Smooth muscle cell (in vitro differentiated cells): ENCODE data around the gene PRRT4. TPM values are rescaled to one million over a fixed set of nuclear protein-coding genes. Genes with fewer than 3 reads are reported as not detected.
A peak's percentile ranks its signal among the peaks of the same experiment; 100 is the strongest.

Experiments used
- DNase-seq: peaks from one replicate; lab custom pipeline; 2025; ENCODE audit not compliant: unreplicated experiment; lab: John Stamatoyannopoulos, UW
- H2AFZ ChIP-seq: fragments of 200-600 bp; sonication (generic); 2 replicates; pipeline ENCODE4 v1.6.0; 2016; ENCODE audit warnings: antibody characterized with exemption, low read depth, mild to moderate bottlenecking
- H3F3A ChIP-seq: fragments of 200-600 bp; sonication (generic); 2 replicates; pipeline ENCODE4 v1.6.0; 2017; ENCODE audit warnings: antibody characterized with exemption, low read depth
- H3K27ac ChIP-seq: fragments of 200-600 bp; sonication (generic); 2 replicates; pipeline ENCODE4 v1.5.1; 2016; ENCODE audit warnings: low read depth, mild to moderate bottlenecking
- H3K27me3 ChIP-seq: fragments of 200-600 bp; sonication (generic); 2 replicates; pipeline ENCODE4 v1.6.1; 2016; ENCODE audit warnings: low read depth, mild to moderate bottlenecking
- H3K36me3 ChIP-seq: fragments of 200-600 bp; sonication (generic); 2 replicates; pipeline ENCODE4 v1.5.1; 2016; ENCODE audit warnings: low read depth
- H3K4me1 ChIP-seq: fragments of 200-600 bp; sonication (generic); 2 replicates; pipeline ENCODE4 v1.5.1; 2016; ENCODE audit warnings: low read depth
- H3K4me2 ChIP-seq: fragments of 200-600 bp; sonication (generic); 2 replicates; pipeline ENCODE4 v1.6.0; 2016; ENCODE audit warnings: mild to moderate bottlenecking
- H3K4me3 ChIP-seq: fragments of 200-600 bp; sonication (generic); 2 replicates; pipeline ENCODE4 v1.5.1; 2016; ENCODE audit warnings: mild to moderate bottlenecking
- H3K79me2 ChIP-seq: fragments of 200-600 bp; sonication (generic); 2 replicates; pipeline ENCODE4 v1.6.0; 2016; ENCODE audit warnings: low read depth, mild to moderate bottlenecking
- H3K9ac ChIP-seq: fragments of 200-600 bp; sonication (generic); 2 replicates; pipeline ENCODE4 v1.6.0; 2016; ENCODE audit warnings: low read depth
- H3K9me3 ChIP-seq: fragments of 200-600 bp; sonication (generic); replicated peaks from 2 replicates; pipeline ENCODE4 v1.5.1; 2016; ENCODE audit warnings: low read depth
- H4K20me1 ChIP-seq: fragments of 200-600 bp; sonication (generic); 2 replicates; pipeline ENCODE4 v1.6.0; 2016; ENCODE audit warnings: low read depth
- CTCF ChIP-seq: fragments of 200-600 bp; sonication (generic); IDR thresholded peaks from 2 replicates; pipeline ENCODE4 v1.5.1; 2017; ENCODE audit warnings: borderline replicate concordance, mild to moderate bottlenecking, antibody characterized with exemption; ENCODE audit not compliant: insufficient read depth, poor library complexity, severe bottlenecking
- WGBS: methylation state at CpG from one replicate; pipeline ENCODE4 v1.1.7; 2016; ENCODE audit warnings: low lambda C conversion rate; 5-methylcytosine and 5-hydroxymethylcytosine counted together
- polyA plus RNA-seq: library from polyadenylated mRNA; unstranded; fragments of >200 nt; fragmentation: Nextera tagmentation; extraction: Ambion mirVana; gene quantifications from 2 replicates; pipeline ENCODE4 v1.2.1, GENCODE V29; 2016
- total RNA-seq: library from RNA; depleted of rRNA; stranded (reverse); fragments of >200 nt; gene quantifications from 2 replicates; pipeline ENCODE4 v1.2.3, GENCODE V29; 2014

The PRRT4 gene
- total and polyA plus RNA-seq, 2 experiments from 2014 or later: 0.09 to 0.83 TPM

GRCh38 chr7:128404143-128404681, 42.7 kb upstream of the PRRT4 start:
- Histone ChIP-seq H3K9ac (no peak overlapping the region), H3K36me3 (no peaks in the 10 kb centered on the region), H2AFZ (no peak overlapping the region), H3K9me3 (no peaks in the 10 kb centered on the region), H3F3A (peaks cover 17% of the 10 kb centered on the region), H3K27ac (no peak overlapping the region), H3K79me2 (peaks cover 8% of the 10 kb centered on the region), H3K4me3 (peak overlapping the region; percentile 73), H3K27me3 (no peaks in the 10 kb centered on the region), H3K4me2 (peak overlapping the region; percentile 95), H3K4me1 (peaks cover 31% of the 10 kb centered on the region), H4K20me1 (peaks cover 16% of the 10 kb centered on the region)
- WGBS: 52% methylated on average over 9 of the region's 9 CpGs
- no peak for TF ChIP-seq CTCF
- DNase-seq: no peak

- H3K9ac ChIP-seq: no peak overlapping the region
- no peaks in the 10 kb centered on the region for H3K36me3 ChIP-seq
- H3K4me1 ChIP-seq: peaks cover 26% of the 10 kb centered on the region
- WGBS: 90% methylated on average over 5 of the region's 5 CpGs
- peaks cover 16% of the 10 kb centered on the region for H4K20me1 ChIP-seq
- no peak overlapping the region for H3K4me3 ChIP-seq
- peaks cover 8% of the 10 kb centered on the region for H3K79me2 ChIP-seq
- peak overlapping the region; percentile 95 for H3K4me2 ChIP-seq
- no peak for DNase-seq
- no peaks in the 10 kb centered on the region for H3K27me3 ChIP-seq
- H3F3A ChIP-seq: peaks cover 12% of the 10 kb centered on the region
- no peak overlapping the region for H3K27ac ChIP-seq
- no peaks in the 10 kb centered on the region for H3K9me3 ChIP-seq
- no peak overlapping the region for H2AFZ ChIP-seq
- no peak for TF ChIP-seq CTCF
These were observed 42.2 kb upstream of the PRRT4 start for GRCh38 chr7:128403676-128404075.

- H2AFZ ChIP-seq: no peak overlapping the region
- peaks cover 17% of the 10 kb centered on the region for H3K4me1 ChIP-seq
- H3K9ac ChIP-seq: no peak overlapping the region
- WGBS: 83% methylated on average over 2 of the region's 2 CpGs
- no peak for TF ChIP-seq CTCF
- H3K4me3 ChIP-seq: no peak overlapping the region
- H3K27ac ChIP-seq: no peak overlapping the region
- H3K9me3 ChIP-seq: no peaks in the 10 kb centered on the region
- H3F3A ChIP-seq: peaks cover 9% of the 10 kb centered on the region
- peaks cover 8% of the 10 kb centered on the region for H3K79me2 ChIP-seq
- H3K36me3 ChIP-seq: peaks cover 11% of the 10 kb centered on the region
- no peaks in the 10 kb centered on the region for H3K27me3 ChIP-seq
- DNase-seq: no peak
- peaks cover 22% of the 10 kb centered on the region for H4K20me1 ChIP-seq
- H3K4me2 ChIP-seq: no peak overlapping the region
These were observed 40.9 kb upstream of the PRRT4 start for GRCh38 chr7:128402356-128402755.

- no peak overlapping the region for H3K4me3 ChIP-seq
- no peak for TF ChIP-seq CTCF
- H3F3A ChIP-seq: no peaks in the 10 kb centered on the region
- no peak for DNase-seq
- no peak overlapping the region for H3K9ac ChIP-seq
- no peaks in the 10 kb centered on the region for H3K9me3 ChIP-seq
- H4K20me1 ChIP-seq: peaks cover 22% of the 10 kb centered on the region
- H3K4me2 ChIP-seq: no peak overlapping the region
- WGBS: 99% methylated on average over 4 of the region's 5 CpGs
- H3K27me3 ChIP-seq: no peaks in the 10 kb centered on the region
- peaks cover 15% of the 10 kb centered on the region for H3K36me3 ChIP-seq
- H3K27ac ChIP-seq: no peak overlapping the region
- H3K4me1 ChIP-seq: peaks cover 16% of the 10 kb centered on the region
- no peak overlapping the region for H2AFZ ChIP-seq
- H3K79me2 ChIP-seq: peaks cover 8% of the 10 kb centered on the region
These were observed 39.1 kb upstream of the PRRT4 start for GRCh38 chr7:128400566-128400965.
